Panc1 (cell line): Measurements from ENCODE around the gene HSPBP1. TPM values are rescaled to one million over a fixed set of nuclear protein-coding genes. Genes with fewer than 3 reads are reported as not detected.

Experiments
- ATAC-seq: fragments of 200-7000 bp; cut with Tn5 transposase; 2 replicates; pipeline ENCODE4 v1.9.1; 2020; ENCODE audit warnings: mild to moderate bottlenecking, moderate library complexity
- BruUV-seq: library from RNA; stranded (reverse); fragments of 400-500 nt; replicated peaks from 2 replicates; lab custom pipeline; 2021; lab: Mats Ljungman, UMichigan
- CTCF ChIA-PET: fragments of 300-600 bp; sonication (Branson Sonifier 250); formaldehyde crosslinking; loops from one replicate; lab custom pipeline; 2022; ENCODE audit warnings: antibody characterized with exemption; lab: Charles Lee
- POLR2A ChIA-PET: fragments of 300-600 bp; sonication (Branson Sonifier 250); formaldehyde crosslinking; loops from one replicate; lab custom pipeline; 2022; ENCODE audit warnings: antibody characterized with exemption; lab: Charles Lee
- DNase-seq: peaks from one replicate; pipeline ENCODE4 v3.0.0-alpha.2; 2010; ENCODE audit warnings: low read depth, low spot score
- H3K27ac ChIP-seq: 2 replicates; pipeline ENCODE4 v1.5.1; 2011; ENCODE audit warnings: mild to moderate bottlenecking, low read length, inconsistent platforms
- H3K27me3 ChIP-seq: fragments of 200-500 bp; sonication (Bioruptor generic); 2 replicates; pipeline ENCODE4 v1.6.0; 2014; ENCODE audit warnings: low read length, inconsistent platforms; ENCODE audit not compliant: control insufficient read depth, insufficient read depth
- H3K36me3 ChIP-seq: fragments of 200-500 bp; sonication (Bioruptor generic); 2 replicates; pipeline ENCODE4 v1.5.1; 2014; ENCODE audit warnings: inconsistent platforms, mild to moderate bottlenecking, low read length, moderate library complexity; ENCODE audit not compliant: control insufficient read depth, insufficient read depth
- H3K4me1 ChIP-seq: 2 replicates; pipeline ENCODE4 v1.5.1; 2011; ENCODE audit warnings: inconsistent platforms, mild to moderate bottlenecking, low read length, moderate library complexity; ENCODE audit not compliant: control insufficient read depth, insufficient read depth
- H3K4me3 ChIP-seq, 2 experiments: 2 replicates each; pipeline ENCODE4 v1.5.1; 2011 to 2012; ENCODE audit warnings: low read depth in 2 of 2, low read length in 2 of 2, mild to moderate bottlenecking in 2 of 2, inconsistent platforms in 1 of 2, moderate library complexity in 1 of 2
- H3K9me3 ChIP-seq: fragments of 200-500 bp; sonication (Bioruptor generic); 2 replicates; pipeline ENCODE4 v1.5.1; 2014; ENCODE audit warnings: low read depth, mild to moderate bottlenecking, inconsistent platforms, low read length, moderate library complexity; ENCODE audit not compliant: control insufficient read depth, insufficient read depth
- POLR2AphosphoS5 ChIP-seq: IDR thresholded peaks from 2 replicates; pipeline ENCODE4 v1.6.1; 2012; ENCODE audit warnings: mild to moderate bottlenecking, low read depth, low read length, moderate library complexity
- SIN3A ChIP-seq: IDR thresholded peaks from 2 replicates; pipeline ENCODE4 v1.6.1; 2012; ENCODE audit warnings: low read depth, mild to moderate bottlenecking, low read length, moderate library complexity, borderline replicate concordance; ENCODE audit not compliant: insufficient read depth
- TCF7L2 ChIP-seq: IDR thresholded peaks from 2 replicates; pipeline ENCODE4 v1.6.1; 2011; ENCODE audit warnings: mild to moderate bottlenecking, low read depth, low read length, inconsistent platforms
- in situ Hi-C: cut with HindIII; loops from 2 replicates; pipeline ENCODE4 v1.10.0; 2016; ENCODE audit warnings: low sequenced_read_pairs, low pct_unique_long_range_greater_than_20kb
- intact Hi-C: fragments of 100-400 bp; cut with micrococcal nuclease; formaldehyde crosslinking; loops from one replicate; pipeline ENCODE4 v1.10.0; 2022; ENCODE audit not compliant: unreplicated experiment
- total RNA-seq: library from RNA; stranded (reverse); gene quantifications from one replicate; pipeline ENCODE4 v1.2.1, GENCODE V29; 2021; ENCODE audit not compliant: unreplicated experiment
- TF ChIP-seq, protein P1 (sequence below), 2 experiments: IDR thresholded peaks; 2 replicates each; pipeline ENCODE4 v1.6.1; 2011 to 2012; ENCODE audit warnings: low read depth in 2 of 2, control low read depth in 1 of 2, low read length in 1 of 2, mild to moderate bottlenecking in 1 of 2, moderate library complexity in 1 of 2; ENCODE audit not compliant: insufficient read depth in 1 of 2
- TF ChIP-seq, protein P2 (sequence below): fragments of 450-650 bp; IDR thresholded peaks from 2 replicates; pipeline ENCODE4 v1.5.1; 2017; ENCODE audit warnings: mild to moderate bottlenecking

HSPBP1 gene
- total RNA-seq, 1 experiment from 2014 or later = 84.2 TPM

DNA sequence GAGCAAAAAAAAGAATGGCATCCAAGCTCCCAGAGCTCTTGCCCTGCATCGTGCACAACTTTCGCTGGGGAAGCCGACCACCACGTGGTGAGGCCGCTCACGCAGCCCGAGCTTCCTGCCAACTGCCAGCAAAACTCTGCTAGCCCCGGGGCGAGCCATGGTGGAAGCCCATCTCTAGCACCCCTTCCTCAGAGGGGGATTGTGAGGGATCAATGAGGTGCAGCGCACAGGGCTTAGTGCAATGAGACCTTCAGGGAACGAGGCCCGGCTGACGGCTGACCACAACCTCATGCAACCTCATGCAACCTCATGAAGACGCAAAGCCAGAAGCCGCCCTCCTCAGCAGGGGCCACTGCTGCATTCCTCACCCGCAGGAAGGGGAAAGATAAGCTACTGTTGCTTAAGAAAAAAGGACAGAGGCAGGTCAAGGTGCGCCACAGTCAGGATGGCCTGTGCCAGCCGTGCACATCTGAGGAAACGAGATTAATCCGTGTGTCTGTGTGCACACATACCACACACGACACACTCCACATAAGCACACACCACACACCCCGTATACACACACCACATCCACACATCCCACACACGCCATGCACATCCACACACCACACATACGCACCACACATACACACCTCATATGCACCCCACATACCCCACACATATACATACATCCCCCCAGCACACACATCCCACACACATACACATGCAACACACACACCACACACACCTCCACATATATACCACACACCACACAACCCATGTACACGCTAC, 9.6 kb downstream of the HSPBP1 start:
- no TSS peak for BruUV-seq
- TF ChIP-seq TCF7L2 (no peak), POLR2AphosphoS5 (no peak), SIN3A (no peak)
- TF ChIP-seq, protein P1, sequence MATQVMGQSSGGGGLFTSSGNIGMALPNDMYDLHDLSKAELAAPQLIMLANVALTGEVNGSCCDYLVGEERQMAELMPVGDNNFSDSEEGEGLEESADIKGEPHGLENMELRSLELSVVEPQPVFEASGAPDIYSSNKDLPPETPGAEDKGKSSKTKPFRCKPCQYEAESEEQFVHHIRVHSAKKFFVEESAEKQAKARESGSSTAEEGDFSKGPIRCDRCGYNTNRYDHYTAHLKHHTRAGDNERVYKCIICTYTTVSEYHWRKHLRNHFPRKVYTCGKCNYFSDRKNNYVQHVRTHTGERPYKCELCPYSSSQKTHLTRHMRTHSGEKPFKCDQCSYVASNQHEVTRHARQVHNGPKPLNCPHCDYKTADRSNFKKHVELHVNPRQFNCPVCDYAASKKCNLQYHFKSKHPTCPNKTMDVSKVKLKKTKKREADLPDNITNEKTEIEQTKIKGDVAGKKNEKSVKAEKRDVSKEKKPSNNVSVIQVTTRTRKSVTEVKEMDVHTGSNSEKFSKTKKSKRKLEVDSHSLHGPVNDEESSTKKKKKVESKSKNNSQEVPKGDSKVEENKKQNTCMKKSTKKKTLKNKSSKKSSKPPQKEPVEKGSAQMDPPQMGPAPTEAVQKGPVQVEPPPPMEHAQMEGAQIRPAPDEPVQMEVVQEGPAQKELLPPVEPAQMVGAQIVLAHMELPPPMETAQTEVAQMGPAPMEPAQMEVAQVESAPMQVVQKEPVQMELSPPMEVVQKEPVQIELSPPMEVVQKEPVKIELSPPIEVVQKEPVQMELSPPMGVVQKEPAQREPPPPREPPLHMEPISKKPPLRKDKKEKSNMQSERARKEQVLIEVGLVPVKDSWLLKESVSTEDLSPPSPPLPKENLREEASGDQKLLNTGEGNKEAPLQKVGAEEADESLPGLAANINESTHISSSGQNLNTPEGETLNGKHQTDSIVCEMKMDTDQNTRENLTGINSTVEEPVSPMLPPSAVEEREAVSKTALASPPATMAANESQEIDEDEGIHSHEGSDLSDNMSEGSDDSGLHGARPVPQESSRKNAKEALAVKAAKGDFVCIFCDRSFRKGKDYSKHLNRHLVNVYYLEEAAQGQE (IDR thresholded peaks at IDR 0.05; ENCODE audit: insufficient read depth in 1 of 2, low read depth in 2 of 2, low read length in 1 of 2) = no peak
- TF ChIP-seq, protein P2, sequence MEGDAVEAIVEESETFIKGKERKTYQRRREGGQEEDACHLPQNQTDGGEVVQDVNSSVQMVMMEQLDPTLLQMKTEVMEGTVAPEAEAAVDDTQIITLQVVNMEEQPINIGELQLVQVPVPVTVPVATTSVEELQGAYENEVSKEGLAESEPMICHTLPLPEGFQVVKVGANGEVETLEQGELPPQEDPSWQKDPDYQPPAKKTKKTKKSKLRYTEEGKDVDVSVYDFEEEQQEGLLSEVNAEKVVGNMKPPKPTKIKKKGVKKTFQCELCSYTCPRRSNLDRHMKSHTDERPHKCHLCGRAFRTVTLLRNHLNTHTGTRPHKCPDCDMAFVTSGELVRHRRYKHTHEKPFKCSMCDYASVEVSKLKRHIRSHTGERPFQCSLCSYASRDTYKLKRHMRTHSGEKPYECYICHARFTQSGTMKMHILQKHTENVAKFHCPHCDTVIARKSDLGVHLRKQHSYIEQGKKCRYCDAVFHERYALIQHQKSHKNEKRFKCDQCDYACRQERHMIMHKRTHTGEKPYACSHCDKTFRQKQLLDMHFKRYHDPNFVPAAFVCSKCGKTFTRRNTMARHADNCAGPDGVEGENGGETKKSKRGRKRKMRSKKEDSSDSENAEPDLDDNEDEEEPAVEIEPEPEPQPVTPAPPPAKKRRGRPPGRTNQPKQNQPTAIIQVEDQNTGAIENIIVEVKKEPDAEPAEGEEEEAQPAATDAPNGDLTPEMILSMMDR = no peak
- H3K36me3 ChIP-seq = no peaks in the 10 kb centered on the region
- ATAC-seq (no peak; the same call in 1 of the 2 replicates), DNase-seq (no peak)
- intact Hi-C loops = no loop called here
- ChIA-PET POLR2A (no interaction called here), CTCF (interaction anchor here (0.5 to 1.0 kb wide), 2 partner anchors 31 to 840 kb away, joined by 3 to 13 read pairs; no protein-coding TSS in a partner anchor)
- H3K27ac ChIP-seq = no peak overlapping the region
- no peak overlapping the region for H3K4me3 ChIP-seq
- H3K27me3 ChIP-seq = no peaks in the 10 kb centered on the region
- in situ Hi-C loops = no loop called here
- no peaks in the 10 kb centered on the region for H3K4me1 ChIP-seq
- no peaks in the 10 kb centered on the region for H3K9me3 ChIP-seq

DNA sequence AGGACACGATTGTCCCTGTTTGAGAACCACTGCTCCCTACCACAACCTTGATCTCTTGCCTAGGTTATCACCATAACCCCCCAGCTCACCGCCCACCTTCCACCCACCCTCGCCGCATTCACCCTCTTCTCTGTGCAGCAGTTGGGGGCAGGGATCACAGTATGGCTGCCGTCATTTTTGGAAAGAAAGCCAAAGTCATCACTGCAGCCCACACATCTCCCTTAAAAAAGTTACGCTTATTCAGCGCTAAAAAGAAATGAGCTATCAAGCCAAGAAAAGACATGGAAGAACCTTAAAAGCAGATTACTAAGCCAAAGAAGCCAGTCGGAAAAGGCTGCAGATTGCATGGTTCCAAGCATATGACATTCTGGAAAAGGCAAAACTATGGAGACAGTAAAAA, 10.6 kb downstream of the HSPBP1 start:
- ChIA-PET CTCF (no interaction called here), POLR2A (no interaction called here)
- Histone ChIP-seq H3K27ac (no peak overlapping the region), H3K36me3 (no peaks in the 10 kb centered on the region), H3K9me3 (no peaks in the 10 kb centered on the region), H3K4me1 (no peaks in the 10 kb centered on the region), H3K4me3 (no peak overlapping the region), H3K27me3 (no peaks in the 10 kb centered on the region)
- TF ChIP-seq SIN3A (no peak), POLR2AphosphoS5 (no peak), TCF7L2 (no peak)
- TF ChIP-seq, protein P1 (IDR thresholded peaks at IDR 0.05; ENCODE audit: insufficient read depth in 1 of 2, low read depth in 2 of 2, low read length in 1 of 2) = no peak
- TF ChIP-seq, protein P2 = no peak
- no peak for ATAC-seq
- intact Hi-C loops (no loop called here), in situ Hi-C loops (no loop called here)
- DNase-seq = no peak
- BruUV-seq = no TSS peak
